GM21447 (cell line): ENCODE data around the gene C10orf105.

Experiments
- ATAC-seq: cut with Tn5 transposase; IDR thresholded peaks from one replicate; pipeline ENCODE4 v1.9.1; 2021; ENCODE audit not compliant: unreplicated experiment

Gene C10orf105, protein sequence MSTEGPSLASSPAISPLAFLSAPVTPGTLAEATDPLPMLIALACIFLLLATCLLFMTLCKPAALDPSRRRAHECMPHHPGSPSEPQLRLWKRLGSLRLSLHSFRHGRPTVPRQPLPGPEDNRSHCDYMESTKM

DNA sequence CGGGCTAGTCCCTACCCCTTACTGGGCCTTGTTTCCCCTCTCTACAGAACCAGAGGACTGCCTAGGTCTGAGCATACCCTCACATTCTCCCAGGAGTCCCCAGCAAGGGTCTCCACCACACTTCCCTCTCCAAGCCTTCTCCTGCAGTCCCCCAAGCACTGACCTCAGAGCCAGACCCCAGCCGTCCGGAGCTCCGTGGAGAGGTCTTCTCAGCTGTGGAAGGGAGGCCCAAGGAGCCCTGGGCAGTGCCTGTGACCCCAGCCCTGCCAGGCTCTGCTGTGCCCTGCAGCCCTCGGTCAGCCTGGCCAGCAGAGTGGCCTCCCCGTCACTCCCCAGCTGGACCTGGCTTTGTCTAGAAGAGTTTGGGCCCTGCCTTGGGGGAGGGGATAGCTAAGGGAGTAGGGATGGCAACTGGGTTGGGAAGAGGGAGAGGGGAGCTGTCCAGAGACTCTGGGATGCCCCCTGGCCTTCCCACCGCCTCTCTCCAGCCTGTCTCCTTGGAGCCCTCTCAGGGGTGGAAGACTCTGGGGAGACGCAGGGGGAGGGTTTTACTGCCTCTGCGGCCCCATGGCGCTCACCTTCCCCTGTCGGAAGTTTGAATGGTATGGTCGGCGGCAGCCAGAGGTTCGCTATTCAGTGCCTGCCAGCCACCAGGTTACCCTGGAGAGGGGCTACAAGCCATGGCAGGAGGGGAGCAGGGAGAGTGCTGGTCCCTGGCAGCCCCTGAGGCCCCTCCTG lies at the start of gene C10orf105:
Gene C10orf105, minus strand, starts transcription at position 315 of the 738 bp plus-strand sequence. CDS start 3,441 bp downstream, outside the sequence.
- ATAC-seq: no peak

GRCh38 chr10:71767420-71768035 lies 48.0 kb upstream of the C10orf105 start:
- ATAC-seq: no peak

DNA sequence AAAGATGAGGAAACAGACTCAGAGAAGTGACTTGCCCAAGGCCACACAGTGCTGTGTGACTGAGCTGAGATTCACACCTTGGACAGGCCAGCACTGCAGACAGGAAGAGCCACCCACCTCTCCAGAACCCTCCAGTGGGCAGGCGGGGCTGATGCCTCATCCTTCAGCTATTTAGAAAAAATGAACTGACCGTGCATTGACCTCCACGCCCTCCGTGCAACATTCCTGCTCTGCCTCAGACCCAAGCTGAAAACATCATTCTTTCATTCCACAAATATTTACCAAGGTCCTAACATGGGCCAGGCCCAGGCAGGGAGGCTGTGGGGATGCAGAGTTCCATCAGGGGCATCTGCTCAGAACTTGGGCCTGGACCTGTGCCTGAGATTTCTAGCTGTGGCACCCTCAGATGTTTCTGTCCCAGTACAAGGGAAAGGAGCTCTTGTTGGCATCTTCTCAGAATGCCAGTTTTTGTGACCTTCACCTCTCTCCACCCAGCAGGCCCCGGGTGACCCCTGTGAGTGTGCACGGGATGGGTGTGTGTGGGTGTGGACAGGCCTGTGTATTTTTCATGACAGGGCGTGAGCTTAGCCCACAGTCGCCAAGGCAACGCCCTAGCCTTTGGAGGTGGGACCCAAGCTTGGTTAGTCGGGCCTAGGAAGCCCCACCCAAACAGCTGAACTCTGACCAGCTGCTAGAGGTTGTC lies 47.3 kb upstream of the C10orf105 start:
- no peak for ATAC-seq

DNA sequence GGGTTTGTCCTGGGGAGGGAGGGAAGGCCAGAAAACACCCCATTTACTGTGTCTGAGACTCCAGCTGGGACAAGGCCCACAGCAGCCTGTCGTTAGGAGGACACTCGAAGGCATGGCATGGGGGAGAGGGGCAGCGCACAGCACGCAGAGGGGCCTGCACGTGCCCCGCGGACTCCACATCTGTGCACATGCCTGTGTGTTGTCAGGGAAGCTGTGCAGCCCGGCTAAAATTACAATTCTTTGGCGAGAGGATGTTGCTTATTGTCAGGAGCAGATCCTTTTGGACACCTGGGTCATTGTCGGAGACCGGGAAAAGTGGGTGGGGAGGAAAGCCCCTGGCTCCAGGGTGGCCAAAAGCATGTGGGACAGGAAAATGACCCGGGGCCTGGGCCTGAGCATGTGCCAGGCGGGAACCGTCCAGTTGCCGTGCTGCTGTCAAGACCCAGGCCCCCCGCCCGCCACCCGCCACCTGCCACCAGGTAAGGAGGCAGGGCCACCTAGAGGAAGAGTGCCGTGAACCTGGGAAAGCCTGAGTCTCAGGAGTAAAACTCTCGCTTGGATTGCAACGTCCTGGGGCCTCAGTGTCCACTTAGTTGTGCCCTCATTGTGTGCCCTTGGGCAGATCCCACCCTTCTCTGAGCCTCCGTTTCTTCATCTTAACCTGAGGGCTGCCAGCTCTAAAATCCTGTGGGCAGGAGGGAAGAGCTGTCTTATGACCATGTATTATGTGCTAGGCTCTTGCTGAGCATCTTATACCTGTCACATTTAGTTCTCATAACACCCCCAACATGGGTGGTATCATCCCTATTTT lies 46.5 kb upstream of the C10orf105 start:
- ATAC-seq: no peak

DNA sequence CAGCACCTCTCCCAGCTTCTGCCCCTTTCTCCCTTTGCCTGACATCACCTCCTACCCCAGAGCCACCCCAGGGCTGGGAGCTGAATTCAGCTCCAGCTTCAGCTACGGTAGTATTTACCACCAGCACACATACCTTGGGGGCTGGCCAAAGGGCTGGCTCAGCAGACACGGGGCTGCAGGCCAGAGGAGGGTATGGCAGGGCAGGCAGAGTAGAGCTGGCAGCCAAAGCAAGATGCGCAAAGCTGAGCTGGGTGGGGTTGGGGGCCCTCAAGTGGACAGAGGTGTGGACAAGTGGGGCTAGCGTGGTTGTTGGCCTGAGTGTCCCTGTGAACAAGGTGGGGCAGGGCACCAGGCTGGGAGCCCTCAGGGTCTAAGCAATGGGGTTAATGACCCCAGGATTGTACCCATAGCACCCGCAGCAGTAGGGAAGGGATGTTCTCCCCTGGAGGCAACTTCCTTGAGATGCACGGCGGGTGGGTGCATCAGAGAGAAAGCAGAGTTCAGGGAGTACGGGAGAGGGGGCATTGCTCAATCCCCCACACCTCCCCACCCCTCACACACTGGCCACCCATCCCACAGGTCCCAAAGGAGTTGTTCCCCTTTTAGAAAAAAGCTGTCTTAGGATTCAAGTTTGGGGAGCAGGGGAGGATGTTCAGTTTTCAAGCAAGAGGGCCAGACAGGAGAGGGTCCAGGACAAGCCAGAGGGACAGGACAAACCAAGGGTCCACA lies 45.8 kb upstream of the C10orf105 start:
- no peak for ATAC-seq

DNA sequence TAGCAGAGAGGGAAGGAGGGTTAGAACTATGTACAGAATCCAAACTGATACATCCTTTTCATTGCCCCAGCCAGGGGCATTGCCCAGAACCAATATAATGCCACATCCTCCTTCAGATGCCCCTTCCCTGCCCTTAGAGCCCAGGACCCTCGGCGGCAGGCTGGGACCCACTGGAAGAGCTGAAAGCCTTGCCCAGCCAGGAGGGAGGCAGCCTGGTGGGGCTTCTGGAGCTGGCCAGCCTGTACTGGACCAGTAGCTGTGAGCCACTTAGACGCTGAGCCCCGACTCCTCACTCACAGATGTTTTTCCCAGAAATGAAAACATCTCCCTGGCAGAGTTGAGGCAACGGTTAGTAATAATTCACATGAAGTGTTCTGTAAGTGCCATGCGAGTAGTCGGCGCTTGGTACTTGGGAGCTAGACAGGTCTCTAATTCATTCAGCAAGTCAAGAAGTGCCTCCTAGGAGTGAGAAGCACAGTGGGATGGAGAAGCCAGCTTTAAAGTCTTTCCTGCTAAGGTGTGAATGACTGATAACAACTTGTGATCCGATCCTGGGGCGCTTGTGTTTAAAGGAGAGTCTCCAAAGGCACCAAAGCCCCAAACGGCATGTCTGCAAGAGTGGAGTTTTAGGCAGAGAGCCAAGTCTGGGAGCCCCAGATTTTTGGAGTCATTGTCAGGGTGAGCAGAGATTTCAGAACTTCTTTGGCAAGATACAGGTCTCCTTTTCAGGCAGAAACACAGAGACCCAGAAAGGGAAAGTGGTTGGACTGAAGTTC lies 44.0 kb upstream of the C10orf105 start:
- no peak for ATAC-seq

- ATAC-seq: no peak
These were observed 42.7 kb upstream of the C10orf105 start for GRCh38 chr10:71762324-71762723.

GRCh38 chr10:71761541-71762113 lies 42.0 kb upstream of the C10orf105 start:
- ATAC-seq: no peak

DNA sequence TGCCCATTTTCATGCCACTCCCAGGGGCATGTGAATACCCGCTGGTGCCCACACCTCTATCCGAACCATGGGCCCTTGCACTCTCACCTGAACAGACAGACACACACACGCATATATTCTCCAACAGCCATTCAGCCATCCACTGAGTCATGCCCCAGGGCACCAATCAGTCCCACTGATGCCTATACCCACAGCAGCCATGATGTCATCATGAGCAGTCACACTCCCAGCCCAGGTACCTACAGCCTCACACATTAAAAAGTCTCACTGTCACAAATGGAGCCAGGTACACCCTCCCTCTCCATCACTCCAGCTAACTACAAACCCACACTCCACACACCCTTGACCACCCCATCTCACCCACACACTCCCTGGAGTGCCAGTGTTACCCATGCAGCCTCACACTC lies 41.5 kb upstream of the C10orf105 start:
- ATAC-seq: no peak

DNA sequence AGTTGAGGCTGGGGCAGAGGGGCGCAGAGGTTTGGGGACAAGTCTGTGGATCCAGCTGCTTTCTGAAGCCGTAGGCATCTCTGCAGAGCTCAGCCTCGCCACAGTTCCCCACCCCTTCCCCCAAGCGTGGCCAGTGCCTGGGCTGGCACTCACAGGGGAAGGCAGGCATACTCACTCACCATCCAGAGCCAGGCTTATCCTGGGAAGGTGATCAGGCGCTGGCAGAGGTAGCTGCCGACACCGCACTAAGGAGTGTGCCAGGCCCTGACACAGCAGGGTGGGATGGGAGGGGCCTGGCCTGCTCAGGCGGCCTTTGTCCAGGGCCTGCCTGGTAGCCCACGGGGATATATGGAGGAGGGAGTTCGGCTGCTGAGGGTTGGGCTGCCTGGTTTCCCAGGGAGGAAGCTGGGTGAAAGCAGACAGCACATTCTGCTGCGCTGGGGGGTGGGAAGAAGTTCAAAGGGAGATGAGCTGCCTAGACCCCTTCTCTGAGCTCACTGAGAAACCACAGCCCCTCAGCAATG lies 37.9 kb upstream of the C10orf105 start:
- no peak for ATAC-seq

DNA sequence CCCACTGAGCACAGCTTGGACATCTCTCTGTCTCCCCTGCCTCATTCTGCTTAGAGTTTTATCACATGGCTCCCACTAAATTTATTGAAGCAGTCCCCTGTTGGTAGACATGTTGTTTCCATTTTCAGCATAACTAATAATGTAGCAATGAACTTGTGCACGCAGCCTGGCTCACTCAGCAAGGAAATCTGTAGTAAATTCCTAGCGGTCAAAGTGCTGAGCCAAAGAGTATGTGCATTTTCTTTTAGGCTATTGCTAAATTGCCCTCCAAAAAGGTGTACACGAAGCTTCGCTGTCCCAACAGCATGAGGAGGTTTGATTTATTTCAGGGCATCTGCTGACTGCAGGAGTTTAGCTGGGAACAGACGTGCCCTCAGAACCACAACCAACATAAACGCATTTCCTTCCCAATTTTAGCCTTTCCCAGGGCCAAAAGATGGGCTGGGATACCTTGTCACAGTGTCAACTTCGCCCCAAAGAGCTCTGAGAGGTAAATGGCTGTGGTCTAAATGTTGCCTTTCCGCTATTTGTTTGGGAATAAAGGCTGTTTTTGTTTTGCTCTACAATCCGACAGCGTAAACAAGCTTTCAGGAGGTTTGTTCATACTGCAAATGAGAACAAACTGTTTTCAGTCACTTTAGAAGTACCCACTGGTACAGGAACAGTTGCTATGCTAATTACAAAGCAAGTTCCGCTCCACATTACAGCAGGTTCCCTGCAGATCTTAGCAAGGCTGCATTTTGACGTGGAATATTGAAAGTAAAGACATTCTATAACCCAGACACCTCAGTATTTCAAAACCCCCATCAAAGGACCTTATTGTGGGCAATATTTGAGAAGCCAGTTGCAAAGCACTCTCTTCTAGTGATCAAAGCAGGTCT lies 37.0 kb upstream of the C10orf105 start:
- ATAC-seq: no peak

DNA sequence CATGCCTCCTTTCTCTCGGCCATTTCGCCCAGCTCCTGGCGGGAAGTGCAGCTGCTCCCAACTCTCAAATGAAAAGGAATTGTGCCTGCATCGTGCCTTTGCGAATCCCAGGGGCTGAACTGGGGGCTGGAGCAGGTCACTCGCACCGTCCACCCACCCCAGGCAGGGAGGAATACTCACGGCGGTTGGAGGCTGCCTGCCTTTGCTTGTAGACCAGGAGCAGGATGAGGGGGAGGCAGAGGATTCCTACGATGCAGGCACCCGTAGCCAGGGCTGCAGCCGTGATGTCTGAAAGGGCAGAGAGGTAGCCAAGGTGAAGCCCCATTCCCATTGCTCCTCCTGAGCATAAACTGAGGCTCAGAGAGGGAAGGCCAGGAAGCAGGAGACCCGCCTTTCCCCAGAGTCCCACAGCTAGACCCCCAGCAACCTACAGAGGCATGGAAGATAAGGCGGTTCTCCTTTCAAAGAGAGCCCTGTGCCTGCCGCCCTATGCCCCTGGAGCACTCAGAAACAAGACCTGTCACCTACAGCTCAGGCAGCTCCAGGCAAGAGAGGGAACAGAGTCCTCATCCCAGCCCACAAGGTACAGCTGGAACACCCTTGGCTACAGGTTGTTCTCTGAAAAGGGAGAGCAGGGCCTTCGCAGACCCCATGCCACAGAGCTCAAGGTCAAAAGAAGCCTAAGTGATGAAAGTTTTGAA lies 35.8 kb upstream of the C10orf105 start:
- no peak for ATAC-seq

DNA sequence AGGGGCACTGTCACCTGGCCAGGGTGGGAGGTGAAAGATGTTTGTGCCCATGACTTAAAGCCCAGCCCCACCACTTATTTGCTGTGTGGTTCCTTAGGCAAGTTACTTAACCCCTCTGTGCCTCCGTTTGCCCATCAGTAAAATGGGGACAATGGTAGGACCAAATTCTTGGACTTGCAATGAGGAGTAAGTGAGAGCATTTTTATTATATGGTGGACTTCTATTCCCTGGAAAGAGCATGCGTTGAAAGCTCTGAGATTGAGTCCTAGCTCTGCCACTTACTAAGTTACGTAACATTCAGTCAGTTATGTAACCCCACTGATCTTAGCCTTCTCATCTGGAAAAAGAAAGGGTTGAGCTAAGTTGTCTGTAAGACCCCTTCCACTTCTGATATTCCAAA lies 35.0 kb upstream of the C10orf105 start:
- ATAC-seq: no peak

GRCh38 chr10:71753960-71754505 lies 34.5 kb upstream of the C10orf105 start:
- no peak for ATAC-seq

GRCh38 chr10:71753091-71753959 lies 33.7 kb upstream of the C10orf105 start:
- ATAC-seq: no peak
